ENCODE measurements around the gene IFNL4. TPM values are rescaled to one million over a fixed set of nuclear protein-coding genes. Genes with fewer than 3 reads are reported as not detected.
"Not testable (repeated sequence)": the region's sequence is repeated elsewhere in the genome, so short reads cannot be mapped to it uniquely, and the experiment has no call there.

Gene IFNL4
- total and polyA plus RNA-seq, 2 donors (not counting 3 experiments of a cell fraction or from before 2014, with no cell fraction given), result not detected

DNA sequence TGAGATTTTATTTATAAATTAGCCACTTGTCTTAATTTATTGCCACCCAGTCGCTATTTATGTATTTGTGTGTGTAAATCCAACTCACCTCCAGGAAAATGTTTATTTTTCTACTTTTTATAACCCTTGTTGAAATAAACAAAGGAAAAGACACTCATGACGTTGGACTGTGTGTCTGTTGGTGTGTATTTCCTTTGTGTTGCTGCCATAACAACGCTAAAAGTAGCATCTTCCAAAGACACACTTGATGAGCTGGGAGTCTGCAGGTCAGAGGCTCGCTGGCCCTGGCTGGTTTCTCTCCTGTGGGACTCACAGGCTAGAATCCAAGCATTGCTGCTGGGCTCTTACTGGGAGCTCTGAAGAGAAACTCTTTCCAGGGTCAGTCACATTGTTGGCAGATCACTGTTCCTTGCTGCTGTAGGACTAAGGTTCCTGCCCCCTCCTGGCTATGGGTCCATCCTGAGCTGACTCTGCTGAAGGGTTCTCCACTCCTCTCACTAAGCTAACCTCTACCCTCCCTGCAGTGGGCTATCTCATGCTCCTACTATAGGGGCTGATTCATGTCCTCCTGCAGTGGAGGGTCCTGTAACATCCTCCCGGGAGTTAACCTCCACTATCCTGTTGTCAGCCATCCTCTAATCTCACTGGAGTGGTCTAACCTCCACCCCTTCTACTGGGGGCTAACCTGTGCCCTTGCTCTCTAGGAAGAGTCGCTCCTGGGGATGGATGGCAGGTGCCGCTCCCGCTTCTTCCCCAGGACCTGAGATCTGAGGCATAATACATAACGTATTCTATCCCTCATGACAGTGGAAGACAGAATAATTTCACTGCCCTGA is 21.6 kb upstream of the IFNL4 start:
- Histone ChIP-seq H3K36me3 (ENCODE audit: control insufficient read depth in 2 of 2, extremely low read depth in 1 of 2, insufficient read depth in 2 of 2, low read length in 2 of 2) (no peaks in the 10 kb centered on the region), H3K4me1 (ENCODE audit: control insufficient read depth, extremely low read depth, insufficient read depth, low read length) (no peaks in the 10 kb centered on the region), H3K4me2 (ENCODE audit: insufficient read depth, low read length) (no peak overlapping the region), H3K79me2 (ENCODE audit: control insufficient read depth, insufficient read depth, low read length) (no peaks in the 10 kb centered on the region), H3K9me3 (replicated peaks; ENCODE audit: control insufficient read depth, insufficient read depth, low read length) (no peaks in the 10 kb centered on the region), H4K20me1 (replicated peaks; ENCODE audit: control insufficient read depth, extremely low read depth, insufficient read depth, low read length) (no peaks in the 10 kb centered on the region), H2AFZ (ENCODE audit: low read depth, low read length) (no peak overlapping the region), H3K27me3 (ENCODE audit: control insufficient read depth in 2 of 2, insufficient read depth in 2 of 2, low read length in 2 of 2) (peaks cover 6 to 9% of the 10 kb centered on the region in 2 experiments), H3K9me1 (replicated peaks; ENCODE audit: control insufficient read depth, extremely low read depth, insufficient read depth, low read length) (no peaks in the 10 kb centered on the region), H3K4me3 (replicated peaks in 1 of 3; ENCODE audit: insufficient read depth in 1 of 3, low read depth in 1 of 3, low read length in 3 of 3) (no peak overlapping the region), H3K9ac (replicated peaks; ENCODE audit: extremely low read depth, insufficient read depth, low read length) (no peak overlapping the region), H3K27ac (ENCODE audit: insufficient read depth, low read depth, low read length) (no peak overlapping the region)
- intact Hi-C loops (cut with micrococcal nuclease), result no loop called here
- TF ChIP-seq JUN (IDR thresholded peaks at IDR 0.05; ENCODE audit: borderline replicate concordance, insufficient read depth, insufficient read length, low read depth) (no peak), EZH2 (IDR thresholded peaks at IDR 0.05; ENCODE audit: borderline replicate concordance, low read depth, low read length, severe bottlenecking) (no peak), POLR2AphosphoS5 (IDR thresholded peaks at IDR 0.05; ENCODE audit: insufficient read depth, low read depth, low read length) (no peak), POLR2A (IDR thresholded peaks at IDR 0.05; ENCODE audit: low read depth, low read length) (no peak), FOS (IDR thresholded peaks at IDR 0.05; ENCODE audit: borderline replicate concordance, insufficient read depth, low read length) (no peak), MYC (IDR thresholded peaks at IDR 0.05; ENCODE audit: low read depth, low read length) (no peak), GATA2 (IDR thresholded peaks at IDR 0.05; ENCODE audit: insufficient read depth, insufficient read length, low read depth, low read length) (no peak)
- TF ChIP-seq, protein P1, sequence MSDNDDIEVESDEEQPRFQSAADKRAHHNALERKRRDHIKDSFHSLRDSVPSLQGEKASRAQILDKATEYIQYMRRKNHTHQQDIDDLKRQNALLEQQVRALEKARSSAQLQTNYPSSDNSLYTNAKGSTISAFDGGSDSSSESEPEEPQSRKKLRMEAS (IDR thresholded peaks at IDR 0.05; ENCODE audit: insufficient read depth, insufficient read length), result no peak
- TF ChIP-seq, protein P2, sequence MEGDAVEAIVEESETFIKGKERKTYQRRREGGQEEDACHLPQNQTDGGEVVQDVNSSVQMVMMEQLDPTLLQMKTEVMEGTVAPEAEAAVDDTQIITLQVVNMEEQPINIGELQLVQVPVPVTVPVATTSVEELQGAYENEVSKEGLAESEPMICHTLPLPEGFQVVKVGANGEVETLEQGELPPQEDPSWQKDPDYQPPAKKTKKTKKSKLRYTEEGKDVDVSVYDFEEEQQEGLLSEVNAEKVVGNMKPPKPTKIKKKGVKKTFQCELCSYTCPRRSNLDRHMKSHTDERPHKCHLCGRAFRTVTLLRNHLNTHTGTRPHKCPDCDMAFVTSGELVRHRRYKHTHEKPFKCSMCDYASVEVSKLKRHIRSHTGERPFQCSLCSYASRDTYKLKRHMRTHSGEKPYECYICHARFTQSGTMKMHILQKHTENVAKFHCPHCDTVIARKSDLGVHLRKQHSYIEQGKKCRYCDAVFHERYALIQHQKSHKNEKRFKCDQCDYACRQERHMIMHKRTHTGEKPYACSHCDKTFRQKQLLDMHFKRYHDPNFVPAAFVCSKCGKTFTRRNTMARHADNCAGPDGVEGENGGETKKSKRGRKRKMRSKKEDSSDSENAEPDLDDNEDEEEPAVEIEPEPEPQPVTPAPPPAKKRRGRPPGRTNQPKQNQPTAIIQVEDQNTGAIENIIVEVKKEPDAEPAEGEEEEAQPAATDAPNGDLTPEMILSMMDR (IDR thresholded peaks at IDR 0.05; ENCODE audit: extremely low read depth in 1 of 2, insufficient read depth in 1 of 2, low read depth in 1 of 2, low read length in 2 of 2), result no peak
- ChIA-PET CTCF (interaction anchor here (1.0 kb wide), 1 partner anchor 9 kb away, joined by 3 read pairs; no protein-coding TSS in a partner anchor), POLR2A (no interaction called here)
- FAIRE-seq, result no peak
- dilution Hi-C loops (cut with MboI; ENCODE audit: extremely low pct_ligation_motif_present, low sequenced_read_pairs), result no loop called here
- no TSS peak for BruUV-seq (replicated peaks)
- no peak for DNase-seq (ENCODE audit: low read depth, low spot score)

DNA sequence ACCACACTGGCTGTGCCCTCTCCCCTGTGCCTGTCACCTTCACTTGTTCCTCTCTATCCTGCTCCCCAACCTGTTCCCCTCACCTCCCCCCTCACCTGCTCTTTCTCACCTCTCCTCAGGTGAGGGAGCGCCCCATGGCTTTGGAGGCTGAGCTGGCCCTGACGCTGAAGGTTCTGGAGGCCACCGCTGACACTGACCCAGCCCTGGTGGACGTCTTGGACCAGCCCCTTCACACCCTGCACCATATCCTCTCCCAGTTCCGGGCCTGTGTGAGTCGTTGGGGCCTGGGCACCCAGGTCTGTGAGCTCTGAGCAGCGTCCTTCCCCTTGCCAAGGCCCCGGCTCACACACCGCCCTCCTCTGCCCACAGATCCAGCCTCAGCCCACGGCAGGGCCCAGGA is 20.7 kb upstream of the IFNL4 start:
- dilution Hi-C loops (cut with MboI; ENCODE audit: extremely low pct_ligation_motif_present, low sequenced_read_pairs); H2AFZ ChIP-seq (ENCODE audit: low read depth, low read length); H4K20me1 ChIP-seq (replicated peaks; ENCODE audit: control insufficient read depth, extremely low read depth, insufficient read depth, low read length); H3K79me2 ChIP-seq (ENCODE audit: control insufficient read depth, insufficient read depth, low read length); CTCF ChIA-PET; BruUV-seq (replicated peaks); H3K9ac ChIP-seq (replicated peaks; ENCODE audit: extremely low read depth, insufficient read depth, low read length); FAIRE-seq; H3K4me3 ChIP-seq (replicated peaks in 1 of 3; ENCODE audit: insufficient read depth in 1 of 3, low read depth in 1 of 3, low read length in 3 of 3); intact Hi-C loops (cut with micrococcal nuclease); H3K4me1 ChIP-seq (ENCODE audit: control insufficient read depth, extremely low read depth, insufficient read depth, low read length); H3K4me2 ChIP-seq (ENCODE audit: insufficient read depth, low read length); H3K27ac ChIP-seq (ENCODE audit: insufficient read depth, low read depth, low read length); H3K36me3 ChIP-seq (ENCODE audit: control insufficient read depth in 2 of 2, extremely low read depth in 1 of 2, insufficient read depth in 2 of 2, low read length in 2 of 2); POLR2A ChIA-PET; H3K9me3 ChIP-seq (replicated peaks; ENCODE audit: control insufficient read depth, insufficient read depth, low read length); DNase-seq (ENCODE audit: low read depth, low spot score); H3K9me1 ChIP-seq (replicated peaks; ENCODE audit: control insufficient read depth, extremely low read depth, insufficient read depth, low read length): not testable (repeated sequence)
- H3K27me3 ChIP-seq (ENCODE audit: control insufficient read depth in 2 of 2, insufficient read depth in 2 of 2, low read length in 2 of 2), result peaks cover 15 to 17% of the 10 kb centered on the region in 2 experiments

All from endothelial cell of umbilical vein (primary cell).